Measurements from ENCODE around the gene GARIN3. TPM values are rescaled to one million over a fixed set of nuclear protein-coding genes. Genes with fewer than 3 reads are reported as not detected.

The GARIN3 gene
- polyA plus RNA-seq, 6 donors from 2014 or later: not detected

DNA sequence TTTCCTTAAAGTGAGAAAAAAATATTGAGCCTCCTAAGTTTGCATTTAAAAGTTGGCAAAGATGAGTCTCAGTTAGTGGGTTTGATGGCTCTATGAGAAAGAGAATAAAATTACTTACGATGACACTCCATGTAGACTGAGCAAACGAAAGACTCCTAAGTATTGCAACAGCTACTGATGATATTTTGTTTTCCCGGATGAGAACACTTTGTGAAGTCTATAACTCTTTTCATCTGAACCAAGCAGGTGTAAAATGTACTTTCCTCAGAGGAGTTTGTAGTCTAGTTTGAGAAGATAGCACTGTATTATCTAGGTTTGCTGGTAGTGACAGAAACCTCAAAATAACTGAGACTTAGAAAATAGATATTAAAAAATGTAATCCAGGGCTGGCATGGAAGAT is 12.9 kb upstream of the GARIN3 start:
- H3K27me3 Mint-ChIP-seq: no peaks in the 10 kb centered on the region
- ATAC-seq (ENCODE audit: low read depth in 2 of 2) (no peak), DNase-seq (no peak)

DNA sequence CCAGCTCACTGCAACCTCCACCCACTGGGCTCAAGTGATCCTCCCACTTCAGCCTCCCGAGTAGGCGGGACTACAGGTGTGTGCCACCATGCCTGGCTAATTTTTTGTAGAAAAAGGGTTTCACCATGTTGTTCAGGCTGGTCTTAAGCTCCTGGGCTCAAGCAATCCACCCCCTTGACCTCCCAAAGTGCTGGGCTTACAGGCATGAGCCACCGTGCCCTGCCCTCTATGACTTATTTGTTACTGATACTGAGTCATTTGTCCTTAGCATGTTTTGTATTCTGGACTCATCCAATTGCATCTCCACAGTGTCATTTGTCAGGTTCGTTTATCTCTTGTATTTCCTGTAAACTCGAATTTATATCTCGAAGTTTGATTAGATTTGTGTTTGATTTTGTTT is 11.9 kb upstream of the GARIN3 start:
- no peak for ATAC-seq (ENCODE audit: low read depth in 2 of 2)
- Mint-ChIP-seq H3K27ac (peak overlapping the region in 1 of 6 donors; percentile 17), H3K36me3 (no peaks in the 10 kb centered on the region), H3K4me1 (peaks cover 2 to 6% (median 3%) of the 10 kb centered on the region in 3 donors), H3K27me3 (no peaks in the 10 kb centered on the region), H3K9me3 (no peaks in the 10 kb centered on the region), H3K4me3 (no peak overlapping the region)
- no peak for DNase-seq

More for the DNA sequence above, 12.9 kb upstream of the GARIN3 start:
- no peaks in the 10 kb centered on the region for H3K36me3 Mint-ChIP-seq
- no peaks in the 10 kb centered on the region for H3K9me3 Mint-ChIP-seq
- no peak overlapping the region for H3K27ac Mint-ChIP-seq
- H3K4me1 Mint-ChIP-seq: peaks cover 0 to 2% (median 0%) of the 10 kb centered on the region in 3 donors
- H3K4me3 Mint-ChIP-seq: no peak overlapping the region

DNA sequence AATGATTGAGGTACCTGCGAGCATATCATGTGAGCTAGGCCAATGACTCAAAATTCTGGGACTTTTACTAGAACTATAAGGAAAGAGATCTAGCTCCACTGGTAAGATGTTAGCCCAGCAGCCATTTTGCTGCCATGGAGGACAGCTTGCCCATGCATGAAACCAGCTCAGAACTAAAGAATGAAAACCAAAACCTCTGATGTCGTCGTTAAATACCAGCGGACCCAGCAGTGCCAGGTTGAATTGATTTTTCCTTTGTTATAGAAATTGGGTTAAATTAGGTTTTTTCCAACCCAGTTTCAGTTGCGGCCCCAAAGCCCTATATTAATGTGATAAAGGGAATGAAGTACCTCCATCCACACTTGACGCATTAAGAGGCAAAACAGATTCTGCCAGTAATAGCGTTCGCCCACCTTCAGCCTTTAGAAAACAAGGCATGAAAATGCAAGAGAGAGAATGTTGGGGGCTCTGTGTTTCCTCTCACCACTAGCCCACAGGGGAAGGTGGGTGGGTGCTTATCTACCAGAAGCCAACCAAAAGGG is 9.1 kb upstream of the GARIN3 start:
- H3K4me3 Mint-ChIP-seq: no peak overlapping the region
- H3K36me3 Mint-ChIP-seq: peaks cover 5 to 6% of the 10 kb centered on the region in 2 donors
- DNase-seq (no peak), ATAC-seq (ENCODE audit: low read depth in 2 of 2) (no peak)
- H3K9me3 Mint-ChIP-seq: peaks cover 3 to 11% (median 6%) of the 10 kb centered on the region in 7 donors
- H3K27ac Mint-ChIP-seq: no peak overlapping the region
- peaks cover 14 to 27% (median 23%) of the 10 kb centered on the region in 3 donors for H3K4me1 Mint-ChIP-seq
- no peaks in the 10 kb centered on the region for H3K27me3 Mint-ChIP-seq

DNA sequence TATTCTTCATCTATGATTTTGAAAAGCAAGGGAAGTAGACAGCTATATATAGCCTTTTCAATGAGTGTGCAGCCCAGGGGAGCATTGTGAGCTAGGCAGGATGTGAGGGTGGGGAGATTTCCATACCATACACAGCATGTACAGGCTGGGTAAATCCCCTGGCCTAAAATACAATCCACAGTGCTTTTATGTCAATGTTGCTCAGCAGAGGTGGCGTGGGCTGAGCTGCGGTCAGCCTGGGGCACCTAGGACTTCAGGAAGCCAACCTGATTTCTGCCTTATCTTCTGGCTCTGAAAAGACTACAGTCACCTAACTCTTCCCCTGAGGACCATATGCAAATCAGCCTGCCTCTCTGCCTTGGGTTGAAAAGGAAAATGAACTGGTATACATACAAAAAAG is 6.3 kb upstream of the GARIN3 start:
- Mint-ChIP-seq H3K4me1 (peaks cover 14 to 30% (median 23%) of the 10 kb centered on the region in 3 donors), H3K9me3 (peaks cover 3 to 18% (median 9%) of the 10 kb centered on the region in 7 donors), H3K36me3 (peaks cover 6 to 8% of the 10 kb centered on the region in 2 donors), H3K4me3 (peak overlapping the region; percentile 31 to 81 (median 71)), H3K27me3 (no peaks in the 10 kb centered on the region), H3K27ac (peak overlapping the region; percentile 47 to 78 (median 66))
- peak; percentile 96 to 98 for ATAC-seq (ENCODE audit: low read depth in 2 of 2)
- DNase-seq: peak; percentile 56

DNA sequence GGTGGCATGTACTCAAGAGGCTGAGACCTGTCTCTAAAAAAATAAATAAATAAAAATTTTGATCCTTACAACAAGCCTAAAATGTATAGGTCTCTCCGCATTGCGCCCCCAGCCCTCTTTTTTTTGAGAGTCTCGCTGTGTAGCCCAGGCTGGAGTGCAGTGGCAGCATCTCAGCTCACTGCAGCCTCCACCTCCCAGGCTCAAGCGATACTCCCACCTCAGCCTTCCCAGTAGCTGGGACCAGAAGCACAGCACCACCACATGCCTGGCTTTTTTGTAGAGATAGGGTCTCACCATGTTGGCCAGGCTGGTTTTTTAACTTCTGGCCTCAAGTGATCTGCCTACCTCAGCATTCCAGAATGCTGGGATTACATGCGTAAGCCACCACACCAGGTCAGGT is 2.2 kb upstream of the GARIN3 start:
- H3K4me3 Mint-ChIP-seq: no peak overlapping the region
- H3K36me3 Mint-ChIP-seq: peaks cover 6 to 8% of the 10 kb centered on the region in 2 donors
- peaks cover 3 to 18% (median 9%) of the 10 kb centered on the region in 7 donors for H3K9me3 Mint-ChIP-seq
- H3K27ac Mint-ChIP-seq: peak overlapping the region in 2 of 6 donors; percentile 29 to 31
- H3K27me3 Mint-ChIP-seq: no peaks in the 10 kb centered on the region
- peaks cover 14 to 32% (median 23%) of the 10 kb centered on the region in 3 donors for H3K4me1 Mint-ChIP-seq
- DNase-seq: no peak
- ATAC-seq (ENCODE audit: low read depth in 2 of 2): no peak

DNA sequence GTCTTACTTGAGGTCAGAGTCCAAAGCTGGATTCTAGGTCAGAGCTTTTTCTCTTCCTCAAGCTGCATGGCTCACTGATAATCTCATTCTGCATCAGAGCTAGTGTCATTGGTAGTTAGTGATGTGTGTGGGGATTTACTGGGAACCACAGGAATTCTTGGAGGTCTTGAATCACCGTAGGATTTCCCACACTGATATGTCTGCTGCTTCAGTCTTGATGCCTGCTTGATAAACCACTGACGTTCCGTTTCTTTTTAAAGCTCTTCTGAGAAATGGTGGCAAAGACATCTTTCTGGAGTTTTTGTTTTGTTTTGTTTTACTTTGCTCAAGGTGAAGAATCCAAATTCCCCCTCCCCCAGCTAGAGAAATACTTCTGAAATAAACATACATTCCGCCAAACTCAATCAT is 1.2 kb upstream of the GARIN3 start:
- Mint-ChIP-seq H3K4me1 (peaks cover 6 to 21% (median 13%) of the 10 kb centered on the region in 3 donors), H3K4me3 (peak overlapping the region in 1 of 8 donors; percentile 4), H3K36me3 (peaks cover 6 to 8% of the 10 kb centered on the region in 2 donors), H3K27me3 (no peaks in the 10 kb centered on the region), H3K27ac (peak overlapping the region in 1 of 6 donors; percentile 27), H3K9me3 (peaks cover 3 to 18% (median 9%) of the 10 kb centered on the region in 7 donors)
- DNase-seq (no peak), ATAC-seq (ENCODE audit: low read depth in 2 of 2) (no peak)

DNA sequence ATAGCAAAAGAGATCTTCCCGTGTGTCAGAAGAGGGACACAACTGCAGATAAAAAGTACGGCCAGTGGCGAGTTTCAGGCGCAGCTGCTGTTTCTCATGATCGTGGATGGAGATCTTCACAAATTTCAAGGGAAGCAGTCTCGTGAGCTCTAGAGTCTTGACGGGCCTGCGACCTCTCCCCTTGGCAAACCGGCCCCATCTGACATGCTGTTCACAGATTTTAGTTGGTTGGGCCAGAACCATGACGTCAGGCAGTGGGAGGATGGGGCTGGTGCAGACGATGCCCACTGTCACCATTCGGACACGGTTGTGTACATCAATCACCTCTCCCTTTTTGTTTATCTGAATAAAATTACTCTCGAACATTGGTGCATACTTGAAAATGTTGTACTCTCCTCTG is 396 bp downstream of the GARIN3 start:
- Mint-ChIP-seq H3K27ac (no peak overlapping the region), H3K36me3 (peaks cover 0 to 8% of the 10 kb centered on the region in 2 donors), H3K9me3 (peaks cover 0 to 12% (median 9%) of the 10 kb centered on the region in 7 donors), H3K4me1 (peaks cover 0 to 8% (median 0%) of the 10 kb centered on the region in 3 donors), H3K4me3 (no peak overlapping the region), H3K27me3 (no peaks in the 10 kb centered on the region)
- no peak for ATAC-seq (ENCODE audit: low read depth in 2 of 2)
- no peak for DNase-seq

DNA sequence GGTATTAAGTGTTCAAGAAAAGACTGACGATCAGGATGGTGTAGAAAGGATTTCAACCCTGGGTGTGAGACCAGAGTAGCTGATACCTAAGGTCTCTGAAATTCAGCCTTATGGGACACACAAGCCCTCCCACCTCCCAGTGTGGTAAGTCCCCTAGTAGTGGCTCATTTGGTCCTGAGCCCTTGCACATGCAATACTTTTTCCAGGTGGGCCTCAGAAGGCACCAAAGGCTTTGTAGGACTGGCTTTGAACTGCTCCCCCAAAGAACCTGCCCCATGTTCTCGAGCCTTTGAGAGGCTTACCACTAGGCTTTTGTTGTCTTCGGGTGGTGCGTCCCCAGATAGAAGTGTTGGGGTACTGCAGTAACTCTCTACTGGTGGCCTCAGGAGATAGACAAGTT is 803 bp downstream of the GARIN3 start:
- ATAC-seq (ENCODE audit: low read depth in 2 of 2): no peak

DNA sequence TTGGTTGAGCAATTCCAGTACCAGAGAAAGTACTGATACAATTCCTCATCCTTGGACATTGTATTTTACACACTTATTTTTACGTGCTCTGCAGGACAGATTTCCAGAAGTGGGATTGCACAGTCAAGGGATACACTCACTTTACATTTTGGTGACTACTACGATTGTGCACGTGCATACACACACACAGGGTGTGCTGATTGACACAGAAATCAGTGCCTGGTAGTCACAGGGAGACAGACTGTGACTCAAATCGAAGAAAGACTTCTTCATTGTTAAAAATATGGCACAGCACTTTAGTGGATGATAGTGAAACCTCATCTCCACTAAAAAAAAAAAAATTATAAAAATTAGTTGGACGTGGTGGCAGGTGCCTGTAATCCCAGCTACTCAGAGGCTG is 1.5 kb downstream of the GARIN3 start:
- H3K36me3 Mint-ChIP-seq: no peaks in the 10 kb centered on the region
- H3K4me3 Mint-ChIP-seq: no peak overlapping the region
- H3K27me3 Mint-ChIP-seq: no peaks in the 10 kb centered on the region
- H3K9me3 Mint-ChIP-seq: peaks cover 0 to 2% (median under 1%) of the 10 kb centered on the region in 7 donors
- no peak overlapping the region for H3K27ac Mint-ChIP-seq
- DNase-seq (no peak), ATAC-seq (ENCODE audit: low read depth in 2 of 2) (no peak)
- H3K4me1 Mint-ChIP-seq: peaks cover 0 to 8% (median 0%) of the 10 kb centered on the region in 3 donors

More for the DNA sequence above, 803 bp downstream of the GARIN3 start:
- peaks cover 0 to 4% of the 10 kb centered on the region in 2 donors for H3K36me3 Mint-ChIP-seq
- no peak overlapping the region for H3K27ac Mint-ChIP-seq
- no peaks in the 10 kb centered on the region for H3K27me3 Mint-ChIP-seq
- H3K4me3 Mint-ChIP-seq: no peak overlapping the region
- no peak for DNase-seq
- H3K9me3 Mint-ChIP-seq: peaks cover 0 to 8% (median 5%) of the 10 kb centered on the region in 7 donors
- peaks cover 0 to 8% (median 0%) of the 10 kb centered on the region in 3 donors for H3K4me1 Mint-ChIP-seq

DNA sequence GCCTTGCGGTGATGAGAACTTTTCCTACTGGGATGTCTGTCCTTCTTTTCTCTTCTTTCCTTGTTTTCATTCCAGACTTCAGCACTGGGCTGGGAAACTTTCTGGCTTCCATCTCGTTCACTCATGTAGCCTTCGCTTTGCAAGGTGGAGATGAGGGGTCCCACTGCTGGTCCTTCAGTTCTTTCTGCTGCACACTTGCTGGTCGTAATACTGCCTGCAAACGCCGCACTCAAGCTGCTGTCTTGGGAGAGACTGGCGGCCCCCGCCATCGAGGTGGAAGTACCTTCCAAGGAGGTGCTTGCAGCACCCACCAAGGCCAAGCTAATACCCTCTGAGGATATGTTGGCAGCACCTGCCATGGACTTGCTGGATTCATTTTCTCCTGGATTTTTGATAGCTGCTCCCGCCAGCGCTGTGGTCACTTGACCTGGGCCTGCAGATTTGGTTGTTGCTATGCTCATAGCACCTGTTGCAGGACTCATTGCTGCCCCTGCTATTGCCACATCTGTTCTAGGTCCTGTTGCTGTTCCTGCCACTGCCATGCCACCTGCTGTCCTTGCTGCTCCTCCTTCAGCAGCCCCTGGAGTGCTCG is 3.0 kb downstream of the GARIN3 start:
- H3K36me3 Mint-ChIP-seq: no peaks in the 10 kb centered on the region
- no peaks in the 10 kb centered on the region for H3K27me3 Mint-ChIP-seq
- H3K4me3 Mint-ChIP-seq: no peak overlapping the region
- peaks cover 0 to 8% (median 0%) of the 10 kb centered on the region in 3 donors for H3K4me1 Mint-ChIP-seq
- H3K27ac Mint-ChIP-seq: peak overlapping the region in 2 of 6 donors; percentile 59 to 65
- H3K9me3 Mint-ChIP-seq: no peaks in the 10 kb centered on the region
- DNase-seq (no peak), ATAC-seq (ENCODE audit: low read depth in 2 of 2) (no peak)

DNA sequence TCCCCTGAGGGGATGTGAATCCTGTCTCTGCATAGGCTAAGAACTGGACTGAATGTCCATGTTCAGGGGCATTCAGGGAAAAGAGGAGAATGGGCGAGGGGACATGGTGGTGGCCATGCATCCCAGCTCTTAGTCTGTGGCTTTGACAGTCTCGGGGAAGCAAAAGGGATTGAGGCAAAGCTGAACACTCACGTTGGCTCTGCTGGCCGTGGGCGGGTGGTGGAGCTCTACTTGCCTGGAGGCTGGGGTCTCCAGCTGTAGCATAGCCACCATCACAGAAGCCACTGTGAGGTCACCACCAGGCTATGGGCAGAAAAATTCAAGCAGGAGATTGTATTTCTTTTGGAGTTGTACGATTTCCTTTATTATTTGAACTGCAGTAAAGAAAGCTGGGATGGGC is 4.1 kb downstream of the GARIN3 start:
- Mint-ChIP-seq H3K27ac (no peak overlapping the region), H3K36me3 (no peaks in the 10 kb centered on the region), H3K27me3 (no peaks in the 10 kb centered on the region), H3K4me1 (peaks cover 0 to 2% (median 0%) of the 10 kb centered on the region in 3 donors), H3K9me3 (no peaks in the 10 kb centered on the region), H3K4me3 (no peak overlapping the region)
- no peak for DNase-seq
- no peak for ATAC-seq (ENCODE audit: low read depth in 2 of 2)

DNA sequence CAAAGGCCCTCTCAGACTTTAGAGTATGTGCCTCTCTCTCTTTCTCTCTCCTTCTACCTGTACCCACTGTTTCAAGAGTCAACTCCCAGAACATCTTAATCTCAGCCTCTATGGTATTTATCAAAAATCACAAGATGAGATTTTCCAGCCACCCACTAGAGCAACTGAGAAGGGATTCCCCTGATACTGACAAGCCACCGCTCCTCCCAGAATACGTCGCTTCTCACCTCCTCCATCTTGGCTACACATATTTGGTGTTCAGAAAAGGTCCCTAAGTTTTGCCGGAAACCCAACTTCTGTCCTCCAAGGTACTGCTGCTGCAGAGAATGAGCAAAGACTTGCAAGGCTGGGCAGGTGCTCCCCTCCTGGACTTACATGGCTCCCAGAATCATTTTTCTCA is 6.1 kb downstream of the GARIN3 start:
- DNase-seq: no peak
- Mint-ChIP-seq H3K4me1 (no peaks in the 10 kb centered on the region), H3K36me3 (no peaks in the 10 kb centered on the region), H3K9me3 (no peaks in the 10 kb centered on the region), H3K27ac (no peak overlapping the region), H3K27me3 (no peaks in the 10 kb centered on the region), H3K4me3 (no peak overlapping the region)
- ATAC-seq (ENCODE audit: low read depth in 2 of 2): no peak

DNA sequence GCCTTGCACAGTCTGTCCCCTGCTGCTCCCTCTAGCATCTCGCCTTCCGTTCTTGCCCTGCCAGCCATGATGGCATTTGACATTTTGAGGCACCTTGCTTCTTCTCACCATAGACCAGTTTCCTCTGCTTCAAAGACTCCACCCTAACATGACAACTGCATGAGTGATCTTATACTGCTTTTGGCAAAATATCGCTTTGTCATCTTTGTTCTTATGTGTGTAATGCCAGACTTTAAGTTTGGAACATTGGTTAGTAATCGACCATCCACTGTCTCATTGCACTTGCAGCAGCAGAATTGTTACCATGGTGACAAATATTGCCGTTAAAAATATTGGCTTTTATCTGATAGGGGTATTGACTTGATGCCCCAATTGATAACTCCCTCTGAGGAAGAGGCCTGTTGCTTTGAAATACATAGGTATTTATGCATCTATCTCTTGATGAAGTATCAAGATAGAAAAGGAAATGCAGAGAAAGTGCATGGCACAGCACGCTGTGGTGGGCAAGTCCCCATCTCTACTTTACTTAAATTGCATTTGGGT is 6.8 kb downstream of the GARIN3 start:
- DNase-seq (no peak), ATAC-seq (ENCODE audit: low read depth in 2 of 2) (no peak)
- Mint-ChIP-seq H3K36me3 (no peaks in the 10 kb centered on the region), H3K27me3 (no peaks in the 10 kb centered on the region), H3K4me3 (no peak overlapping the region), H3K9me3 (no peaks in the 10 kb centered on the region), H3K27ac (peak overlapping the region in 1 of 6 donors; percentile 43), H3K4me1 (no peaks in the 10 kb centered on the region)

DNA sequence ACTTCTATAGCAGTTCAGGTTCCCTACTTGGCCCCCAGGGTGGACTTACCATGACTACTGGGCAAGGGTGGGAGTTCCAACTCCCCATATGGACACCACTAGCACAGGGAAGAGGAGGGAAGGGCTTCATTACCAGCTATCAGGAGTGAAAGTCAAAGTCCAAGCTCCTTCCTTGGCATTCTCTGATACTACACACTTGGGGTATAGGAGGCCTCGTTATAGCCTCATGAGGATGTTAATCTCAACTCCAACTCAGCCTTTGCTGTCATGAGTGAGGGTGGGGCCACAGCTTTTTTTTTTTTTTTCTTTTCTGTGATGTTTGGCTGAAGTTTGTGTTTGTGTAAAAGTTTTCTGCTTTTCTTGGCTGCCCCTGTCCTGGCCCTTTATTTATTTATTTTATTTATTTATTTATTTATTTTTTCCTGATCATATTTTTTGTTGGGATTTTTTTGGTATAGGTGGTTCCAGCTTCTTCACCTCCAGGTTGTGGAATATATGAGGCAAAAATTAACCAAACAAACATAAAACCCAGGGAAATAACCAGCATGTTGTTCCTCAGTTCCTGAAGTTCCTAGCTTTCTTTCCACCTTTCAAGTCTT is 8.7 kb downstream of the GARIN3 start:
- no peaks in the 10 kb centered on the region for H3K36me3 Mint-ChIP-seq
- H3K4me3 Mint-ChIP-seq: no peak overlapping the region
- no peak for ATAC-seq (ENCODE audit: low read depth in 2 of 2)
- no peak overlapping the region for H3K27ac Mint-ChIP-seq
- no peak for DNase-seq
- H3K4me1 Mint-ChIP-seq: no peaks in the 10 kb centered on the region
- H3K9me3 Mint-ChIP-seq: no peaks in the 10 kb centered on the region
- no peaks in the 10 kb centered on the region for H3K27me3 Mint-ChIP-seq
